Endothelial cell of umbilical vein (primary cell): ENCODE data around the gene CASP2. TPM values are rescaled to one million over a fixed set of nuclear protein-coding genes. Genes with fewer than 3 reads are reported as not detected.

ENCODE experiments used
- BruUV-seq: library from RNA; stranded (reverse); fragments of 400-500 nt; replicated peaks from 2 replicates; lab custom pipeline; 2021; lab: Mats Ljungman, UMichigan
- CTCF ChIA-PET: fragments of 300-600, 350-600 bp; sonication (Branson Sonifier 250); formaldehyde crosslinking; loops from one replicate; lab custom pipeline; 2021; ENCODE audit warnings: antibody characterized with exemption, inconsistent platforms; lab: Charles Lee
- POLR2A ChIA-PET: fragments of 300-600, 350-600 bp; sonication (Branson Sonifier 250); formaldehyde crosslinking; loops from one replicate; lab custom pipeline; 2021; ENCODE audit warnings: antibody characterized with exemption, inconsistent platforms; lab: Charles Lee
- DNase-seq: peaks from one replicate; pipeline ENCODE4 v3.0.0-alpha.2; 2011; ENCODE audit warnings: low read depth, low spot score
- FAIRE-seq: peaks from 2 replicates; lab custom pipeline; 2011; peaks lifted over from hg19 to GRCh38; lab: Jason Lieb, UNC
- H2AFZ ChIP-seq: 2 replicates; pipeline ENCODE4 v1.6.0; 2012; ENCODE audit warnings: low read depth, low read length, control low read depth, inconsistent platforms
- H3K27ac ChIP-seq: 2 replicates; pipeline ENCODE4 v1.5.1; 2011; ENCODE audit warnings: low read depth, mild to moderate bottlenecking, control low read depth, low read length, moderate library complexity; ENCODE audit not compliant: insufficient read depth
- H3K27me3 ChIP-seq, 2 experiments: 2 replicates each; pipeline versions ENCODE4 v1.6.0 to v1.6.1; 2011; ENCODE audit warnings: low read length in 2 of 2, mixed read lengths in 1 of 2; ENCODE audit not compliant: control insufficient read depth in 2 of 2, insufficient read depth in 2 of 2
- H3K36me3 ChIP-seq, 2 experiments: 2 replicates in 1 of 2; 3 replicates in 1 of 2; pipeline ENCODE4 v1.5.1; 2011; ENCODE audit warnings: low read length in 2 of 2, mild to moderate bottlenecking in 1 of 2, moderate library complexity in 1 of 2; ENCODE audit not compliant: control insufficient read depth in 2 of 2, insufficient read depth in 2 of 2; ENCODE audit errors: extremely low read depth in 1 of 2
- H3K4me1 ChIP-seq: 3 replicates; pipeline ENCODE4 v1.5.1; 2011; ENCODE audit warnings: mild to moderate bottlenecking, low read length; ENCODE audit not compliant: control insufficient read depth, insufficient read depth; ENCODE audit errors: extremely low read depth
- H3K4me2 ChIP-seq: 2 replicates; pipeline ENCODE4 v1.6.1; 2011; ENCODE audit warnings: low read length, control low read depth, mixed read lengths; ENCODE audit not compliant: insufficient read depth
- H3K4me3 ChIP-seq, 3 experiments: fragments of 200-600 bp in 1 of 3; sonication (generic), shearing (Covaris generic) in 1 of 3; replicated peaks in 1 of 3; 2 replicates each; pipeline ENCODE4 v1.5.1; 2011 to 2016; ENCODE audit warnings: control low read depth in 3 of 3, low read length in 3 of 3, mild to moderate bottlenecking in 2 of 3, inconsistent platforms in 1 of 3, low read depth in 1 of 3, moderate library complexity in 1 of 3; ENCODE audit not compliant: insufficient read depth in 1 of 3
- H3K79me2 ChIP-seq: 2 replicates; pipeline ENCODE4 v1.6.0; 2012; ENCODE audit warnings: low read length, inconsistent platforms; ENCODE audit not compliant: control insufficient read depth, insufficient read depth
- H3K9ac ChIP-seq: replicated peaks from 2 replicates; pipeline ENCODE3; 2011; ENCODE audit warnings: low read length, control low read depth; ENCODE audit not compliant: insufficient read depth; ENCODE audit errors: extremely low read depth
- H3K9me1 ChIP-seq: replicated peaks from 3 replicates; pipeline ENCODE4 v1.6.0; 2011; ENCODE audit warnings: mild to moderate bottlenecking, low read length; ENCODE audit not compliant: control insufficient read depth, insufficient read depth; ENCODE audit errors: extremely low read depth
- H3K9me3 ChIP-seq: replicated peaks from 2 replicates; pipeline ENCODE4 v1.5.1; 2012; ENCODE audit warnings: low read length, inconsistent platforms; ENCODE audit not compliant: control insufficient read depth, insufficient read depth
- H4K20me1 ChIP-seq: replicated peaks from 2 replicates; pipeline ENCODE3; 2011; ENCODE audit warnings: mild to moderate bottlenecking, low read length; ENCODE audit not compliant: control insufficient read depth, insufficient read depth; ENCODE audit errors: extremely low read depth
- CTCF ChIP-seq, 2 donors: IDR thresholded peaks; 1 replicate in 1 of 2; 2 replicates in 1 of 2; pipeline ENCODE4 v1.5.1; 2011; ENCODE audit warnings: low read length in 2 of 2, mild to moderate bottlenecking in 2 of 2, moderate library complexity in 2 of 2, control low read depth in 1 of 2, inconsistent platforms in 1 of 2, low read depth in 1 of 2; ENCODE audit not compliant: insufficient read depth in 1 of 2; ENCODE audit errors: extremely low read depth in 1 of 2
- EZH2 ChIP-seq: IDR thresholded peaks from 2 replicates; pipeline ENCODE4 v1.6.1; 2012; ENCODE audit warnings: borderline replicate concordance, low read depth, mild to moderate bottlenecking, moderate library complexity, low read length, inconsistent platforms; ENCODE audit not compliant: severe bottlenecking
- FOS ChIP-seq: IDR thresholded peaks from 2 replicates; pipeline ENCODE4 v1.6.1; 2011; ENCODE audit warnings: mild to moderate bottlenecking, low read length, moderate library complexity, borderline replicate concordance; ENCODE audit not compliant: insufficient read depth
- GATA2 ChIP-seq: IDR thresholded peaks from 2 replicates; pipeline ENCODE4 v1.7.0; 2011; ENCODE audit warnings: low read depth, mild to moderate bottlenecking, moderate library complexity, mixed read lengths, low read length; ENCODE audit not compliant: insufficient read length, insufficient read depth
- JUN ChIP-seq: IDR thresholded peaks from 2 replicates; pipeline ENCODE4 v1.6.1; 2011; ENCODE audit warnings: borderline replicate concordance, low read depth; ENCODE audit not compliant: insufficient read length, insufficient read depth
- MAX ChIP-seq: IDR thresholded peaks from 2 replicates; pipeline ENCODE4 v1.6.1; 2011; ENCODE audit not compliant: insufficient read depth, insufficient read length
- MYC ChIP-seq: IDR thresholded peaks from one replicate; pipeline ENCODE4 v1.6.1; 2011; ENCODE audit warnings: mild to moderate bottlenecking, low read depth, low read length
- POLR2A ChIP-seq: IDR thresholded peaks from 2 replicates; pipeline ENCODE4 v1.6.1; 2012; ENCODE audit warnings: low read depth, mild to moderate bottlenecking, control low read depth, low read length
- POLR2AphosphoS5 ChIP-seq: IDR thresholded peaks from 2 replicates; pipeline ENCODE4 v1.6.1; 2012; ENCODE audit warnings: low read depth, mild to moderate bottlenecking, control low read depth, low read length, moderate library complexity; ENCODE audit not compliant: insufficient read depth
- dilution Hi-C: fragments of 300-500 bp; cut with MboI; formaldehyde crosslinking; loops from one replicate; pipeline ENCODE4 v1.15.0; 2019; ENCODE audit warnings: low sequenced_read_pairs; ENCODE audit not compliant: extremely low pct_ligation_motif_present
- intact Hi-C: fragments of 100-400 bp; cut with micrococcal nuclease; formaldehyde crosslinking; loops from one replicate; pipeline ENCODE4 v1.10.0; 2022
- polyA plus RNA-seq, 4 experiments: library from polyadenylated mRNA; depleted of rRNA in 3 of 4; stranded (reverse) in 3 of 4; unstranded in 1 of 4; fragments of >200 nt; gene quantifications; 2 replicates each; pipeline versions ENCODE4 v1.2.1 to v1.2.3, GENCODE V29; 2011 to 2012; ENCODE audit warnings: missing spikeins in 1 of 4
- total RNA-seq: library from RNA; stranded (reverse); gene quantifications from 2 replicates; pipeline ENCODE4 v1.2.3, GENCODE V29; 2021

CASP2 gene
- total and polyA plus RNA-seq, 2 donors (not counting 3 experiments of a cell fraction or from before 2014, with no cell fraction given): 36.3 to 57.9 TPM

GRCh38 chr7:143354965-143355364, 66.8 kb downstream of the CASP2 start:
- intact Hi-C loops (no loop called here), dilution Hi-C loops (no loop called here)
- no peak for FAIRE-seq
- H3K9ac ChIP-seq: no peak overlapping the region
- TF ChIP-seq EZH2 (no peak), FOS (no peak), POLR2A (no peak), CTCF (IDR thresholded peaks at IDR 0.05; ENCODE audit: extremely low read depth in 1 of 2, insufficient read depth in 1 of 2, low read depth in 1 of 2, low read length in 2 of 2) (no peak), MYC (no peak), POLR2AphosphoS5 (no peak), MAX (no peak), GATA2 (no peak), JUN (no peak)
- H3K36me3 ChIP-seq: no peaks in the 10 kb centered on the region
- no peak overlapping the region for H3K4me3 ChIP-seq
- CTCF ChIA-PET: interaction anchor here (1.0 to 1.5 kb wide), 3 partner anchors 17 to 20 kb away, joined by 3 read pairs; no protein-coding TSS in a partner anchor
- no peaks in the 10 kb centered on the region for H4K20me1 ChIP-seq
- H3K27ac ChIP-seq: no peak overlapping the region
- POLR2A ChIA-PET: no interaction called here
- no peaks in the 10 kb centered on the region for H3K4me1 ChIP-seq
- H3K27me3 ChIP-seq: peaks cover 0 to under 1% of the 10 kb centered on the region in 2 experiments
- DNase-seq: no peak
- BruUV-seq: no TSS peak
- H3K9me1 ChIP-seq: no peaks in the 10 kb centered on the region
- H3K9me3 ChIP-seq: no peaks in the 10 kb centered on the region
- no peak overlapping the region for H3K4me2 ChIP-seq
- no peak overlapping the region for H2AFZ ChIP-seq
- H3K79me2 ChIP-seq: no peaks in the 10 kb centered on the region
